ENCODE data around the gene MTHFSD. TPM values are rescaled to one million over a fixed set of nuclear protein-coding genes. Genes with fewer than 3 reads are reported as not detected.
A peak's percentile ranks its signal among the peaks of the same experiment; 100 is the strongest.

Gene MTHFSD
- total RNA-seq, 6 donors from 2014 or later: 13.8 to 39.8 (median 22.0) TPM

DNA sequence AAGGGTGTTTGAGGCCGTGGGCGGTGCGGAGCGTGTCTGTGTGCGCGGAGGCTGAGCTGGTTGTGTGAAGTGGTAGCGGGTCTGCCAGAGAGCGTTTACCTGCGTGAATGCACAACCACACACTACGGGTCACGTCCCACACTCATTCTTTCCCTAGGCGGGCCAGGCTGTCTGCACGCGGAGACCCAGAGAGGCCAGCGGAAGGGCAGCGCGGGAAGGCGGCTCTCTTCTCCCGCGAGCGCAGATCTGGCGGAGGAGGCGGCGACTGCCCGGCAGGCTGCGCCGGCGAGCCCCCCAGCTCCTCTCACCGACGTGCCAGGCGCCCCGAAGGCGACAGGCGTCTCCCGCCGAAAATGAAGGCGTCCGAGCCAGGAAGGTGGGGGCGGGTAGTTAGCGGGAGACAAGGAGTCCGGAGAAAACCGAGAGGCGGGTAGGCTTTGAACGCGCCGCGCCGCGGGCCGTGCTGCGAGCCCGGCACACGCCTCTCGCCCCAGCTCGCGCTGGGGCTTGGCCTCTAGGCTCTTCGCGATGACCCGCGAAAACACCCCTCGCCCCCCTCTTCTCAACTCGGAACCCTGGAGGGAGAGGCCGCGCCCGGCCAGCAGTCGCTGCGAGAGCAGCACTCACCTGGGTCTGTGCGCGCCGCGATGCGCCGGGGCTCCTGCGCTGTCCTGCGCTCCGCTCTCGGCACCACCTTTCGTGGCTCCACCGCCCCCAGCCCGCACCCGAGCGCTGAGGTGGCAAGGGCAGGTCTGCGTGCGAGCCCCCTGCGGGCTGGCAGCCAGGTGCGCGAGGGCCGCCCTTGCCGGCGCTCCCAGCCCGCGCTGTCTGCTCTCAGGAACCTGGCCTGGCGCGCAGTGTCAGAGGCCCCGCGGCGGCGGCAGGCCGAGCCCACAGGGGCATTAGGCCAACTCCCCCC lies 46.7 kb downstream of the MTHFSD start:
- peak overlapping the region; percentile 61 to 70 (median 66) for H3K4me3 ChIP-seq
- WGBS, 2 donors: 0 to 4% methylated on average over 11 to 63 of the region's 99 CpGs
- H3K27me3 ChIP-seq: peaks cover 1 to 66% (median 34%) of the 10 kb centered on the region in 4 donors
- peaks cover 14 to 52% (median 26%) of the 10 kb centered on the region in 4 donors for H3K4me1 ChIP-seq
- no peak for ATAC-seq (ENCODE audit: low FRiP score in 2 of 2)
- H3K9me3 ChIP-seq: no peaks in the 10 kb centered on the region
- TF ChIP-seq EP300 (IDR thresholded peaks at IDR 0.05): no peak
- peak in 3 of 4 donors; percentile 35 to 67 (median 46) for TF ChIP-seq POLR2A (IDR thresholded peaks at IDR 0.05)
- TF ChIP-seq, protein P1, sequence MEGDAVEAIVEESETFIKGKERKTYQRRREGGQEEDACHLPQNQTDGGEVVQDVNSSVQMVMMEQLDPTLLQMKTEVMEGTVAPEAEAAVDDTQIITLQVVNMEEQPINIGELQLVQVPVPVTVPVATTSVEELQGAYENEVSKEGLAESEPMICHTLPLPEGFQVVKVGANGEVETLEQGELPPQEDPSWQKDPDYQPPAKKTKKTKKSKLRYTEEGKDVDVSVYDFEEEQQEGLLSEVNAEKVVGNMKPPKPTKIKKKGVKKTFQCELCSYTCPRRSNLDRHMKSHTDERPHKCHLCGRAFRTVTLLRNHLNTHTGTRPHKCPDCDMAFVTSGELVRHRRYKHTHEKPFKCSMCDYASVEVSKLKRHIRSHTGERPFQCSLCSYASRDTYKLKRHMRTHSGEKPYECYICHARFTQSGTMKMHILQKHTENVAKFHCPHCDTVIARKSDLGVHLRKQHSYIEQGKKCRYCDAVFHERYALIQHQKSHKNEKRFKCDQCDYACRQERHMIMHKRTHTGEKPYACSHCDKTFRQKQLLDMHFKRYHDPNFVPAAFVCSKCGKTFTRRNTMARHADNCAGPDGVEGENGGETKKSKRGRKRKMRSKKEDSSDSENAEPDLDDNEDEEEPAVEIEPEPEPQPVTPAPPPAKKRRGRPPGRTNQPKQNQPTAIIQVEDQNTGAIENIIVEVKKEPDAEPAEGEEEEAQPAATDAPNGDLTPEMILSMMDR (IDR thresholded peaks at IDR 0.05): no peak
- peak in 1 of 2 donors; percentile 33 for TF ChIP-seq POLR2AphosphoS5 (IDR thresholded peaks at IDR 0.05)
- peak in 1 of 2 donors; percentile 87 for DNase-seq
- peak overlapping the region; percentile 94 to 97 (median 95) for H3K27ac ChIP-seq
- H3K36me3 ChIP-seq: peaks cover 0 to 30% (median 0%) of the 10 kb centered on the region in 4 donors

DNA sequence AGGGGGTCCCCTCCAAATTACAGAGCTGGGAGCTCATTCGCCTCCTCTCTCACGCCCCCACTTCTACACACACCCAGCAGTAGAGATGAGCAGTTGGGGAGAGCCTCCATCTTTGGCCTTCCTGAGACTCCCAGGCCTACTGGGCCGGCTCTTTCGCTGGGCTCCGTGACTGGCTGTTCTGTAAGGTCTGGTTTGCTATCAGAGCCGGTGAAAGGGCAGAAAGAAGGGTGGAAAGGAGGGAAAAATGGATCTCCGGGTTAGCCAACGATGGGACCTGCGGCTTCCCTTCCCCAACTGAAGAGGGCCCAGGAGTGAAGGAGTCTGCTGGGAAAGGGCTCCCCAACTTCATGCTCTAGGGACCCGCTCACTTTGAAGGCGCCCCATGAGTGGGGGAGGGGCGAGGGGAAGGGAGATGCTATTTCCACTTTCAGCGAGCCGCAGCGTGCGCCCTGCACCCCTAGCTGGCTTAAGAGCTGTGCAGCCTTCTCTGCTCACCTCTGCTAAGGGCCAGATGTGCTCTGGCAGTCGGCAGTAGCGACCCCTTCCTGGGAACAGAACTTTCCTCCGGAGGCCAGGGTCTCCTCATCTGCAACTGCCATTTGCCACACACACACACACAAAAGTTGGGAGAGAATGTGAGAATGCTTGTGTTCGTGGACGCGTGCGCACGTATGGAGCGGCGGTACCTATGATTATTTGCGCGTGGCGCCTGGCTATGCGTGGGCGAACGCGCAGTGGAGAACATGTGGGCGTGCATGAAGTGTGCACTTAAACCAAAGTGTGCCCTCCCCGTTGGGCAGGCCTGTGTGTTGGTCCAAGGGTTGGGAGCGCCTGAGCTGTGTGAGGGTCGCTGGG lies 47.6 kb downstream of the MTHFSD start:
- peak overlapping the region; percentile 94 to 97 (median 95) for H3K27ac ChIP-seq
- peaks cover 2 to 66% (median 34%) of the 10 kb centered on the region in 4 donors for H3K27me3 ChIP-seq
- peak overlapping the region; percentile 61 to 70 (median 66) for H3K4me3 ChIP-seq
- peaks cover 14 to 52% (median 26%) of the 10 kb centered on the region in 4 donors for H3K4me1 ChIP-seq
- ATAC-seq (ENCODE audit: low FRiP score in 2 of 2) (no peak), DNase-seq (no peak)
- TF ChIP-seq EP300 (IDR thresholded peaks at IDR 0.05): no peak
- TF ChIP-seq POLR2AphosphoS5 (IDR thresholded peaks at IDR 0.05): no peak
- no peak for TF ChIP-seq POLR2A (IDR thresholded peaks at IDR 0.05)
- TF ChIP-seq, protein P1 (IDR thresholded peaks at IDR 0.05): no peak
- peaks cover 0 to 21% (median 0%) of the 10 kb centered on the region in 4 donors for H3K36me3 ChIP-seq
- WGBS, 2 donors: 27 to 29% methylated on average over 6 to 36 of the region's 37 CpGs
- no peaks in the 10 kb centered on the region for H3K9me3 ChIP-seq

GRCh38 chr16:86505899-86506864 lies 48.9 kb downstream of the MTHFSD start:
- Histone ChIP-seq H3K36me3 (peaks cover 0 to 13% (median 0%) of the 10 kb centered on the region in 4 donors), H3K9me3 (no peaks in the 10 kb centered on the region), H3K27me3 (peaks cover under 1 to 61% (median 29%) of the 10 kb centered on the region in 4 donors), H3K27ac (peak overlapping the region; percentile 94 to 97 (median 95)), H3K4me3 (peak overlapping the region; percentile 29 to 66 (median 64)), H3K4me1 (peaks cover 14 to 50% (median 26%) of the 10 kb centered on the region in 4 donors)
- TF ChIP-seq POLR2A (IDR thresholded peaks at IDR 0.05): no peak
- no peak for TF ChIP-seq POLR2AphosphoS5 (IDR thresholded peaks at IDR 0.05)
- TF ChIP-seq EP300 (IDR thresholded peaks at IDR 0.05): no peak
- TF ChIP-seq, protein P1 (IDR thresholded peaks at IDR 0.05): no peak
- 15 to 24% methylated on average over 23 to 27 of the region's 27 CpGs for WGBS, 2 donors
- ATAC-seq (ENCODE audit: low FRiP score in 2 of 2): no peak
- peak in 1 of 2 donors; percentile 26 for DNase-seq
